Hippocampal formation (tissue), 2 donors: ENCODE measurements around the gene GPC3.

Experiments
- DNase-seq, 2 donors: peaks; one replicate each; lab custom pipeline; 2025; lab: John Stamatoyannopoulos, UW

GPC3 gene

GRCh38 chrX:133968109-133968508 lies 17.3 kb downstream of the GPC3 start:
- DNase-seq, result no peak

- no peak for DNase-seq
Observed at GRCh38 chrX:133966199-133966598, 19.2 kb downstream of the GPC3 start.

GRCh38 chrX:133965321-133965720 lies 20.1 kb downstream of the GPC3 start:
- DNase-seq, result no peak

GRCh38 chrX:133961046-133961445 lies 24.3 kb downstream of the GPC3 start:
- no peak for DNase-seq

- no peak for DNase-seq
Observed at GRCh38 chrX:133959972-133960371, 25.4 kb downstream of the GPC3 start.

GRCh38 chrX:133958997-133959688 lies 26.3 kb downstream of the GPC3 start:
- DNase-seq, result no peak

- DNase-seq, result no peak
Observed at GRCh38 chrX:133956570-133957340, 28.6 kb downstream of the GPC3 start.

GRCh38 chrX:133953785-133954355 lies 31.5 kb downstream of the GPC3 start:
- no peak for DNase-seq

- DNase-seq, result no peak
Observed at GRCh38 chrX:133953078-133953477, 32.3 kb downstream of the GPC3 start.

GRCh38 chrX:133951098-133951497 lies 34.3 kb downstream of the GPC3 start:
- no peak for DNase-seq

GRCh38 chrX:133950214-133950613 lies 35.2 kb downstream of the GPC3 start:
- no peak for DNase-seq

- no peak for DNase-seq
Observed at GRCh38 chrX:133948895-133949294, 36.5 kb downstream of the GPC3 start.

- DNase-seq, result no peak
Observed at GRCh38 chrX:133947996-133948395, 37.4 kb downstream of the GPC3 start.

- DNase-seq, result no peak
Observed at GRCh38 chrX:133947022-133947421, 38.4 kb downstream of the GPC3 start.

- DNase-seq, result no peak
Observed at GRCh38 chrX:133943507-133943906, 41.9 kb downstream of the GPC3 start.

GRCh38 chrX:133939655-133940302 lies 45.6 kb downstream of the GPC3 start:
- DNase-seq, result no peak

- no peak for DNase-seq
Observed at GRCh38 chrX:133938530-133938929, 46.9 kb downstream of the GPC3 start.

- DNase-seq, result no peak
Observed at GRCh38 chrX:133937022-133937421, 48.4 kb downstream of the GPC3 start.

GRCh38 chrX:133935076-133935475 lies 50.3 kb downstream of the GPC3 start:
- DNase-seq, result no peak

- no peak for DNase-seq
Observed at GRCh38 chrX:133933316-133933715, 52.1 kb downstream of the GPC3 start.

- DNase-seq, result no peak
Observed at GRCh38 chrX:133929836-133930464, 55.4 kb downstream of the GPC3 start.

GRCh38 chrX:133928365-133928764 lies 57.0 kb downstream of the GPC3 start:
- no peak for DNase-seq
